Lung (tissue), 12 donors: Measurements from ENCODE around the gene CYBA. TPM values are rescaled to one million over a fixed set of nuclear protein-coding genes. Genes with fewer than 3 reads are reported as not detected.
A peak's percentile ranks its signal among the peaks of the same experiment; 100 is the strongest.
"Not testable (repeated sequence)": the region's sequence is repeated elsewhere in the genome, so short reads cannot be mapped to it uniquely, and the experiment has no call there.

Experiments used
- ATAC-seq: fragments of 200-7000 bp; cut with Tn5 transposase; one replicate; pipeline ENCODE4 v1.9.1; 2020; ENCODE audit warnings: moderate number of reproducible peaks; ENCODE audit not compliant: insufficient read depth, low FRiP score
- DNase-seq, 3 donors: peaks; one replicate each; pipeline ENCODE4 v3.0.0-alpha.2; 2013 to 2017
- H3K27ac ChIP-seq, 2 donors: one replicate each; pipeline ENCODE4 v1.5.1; 2013; ENCODE audit warnings: mild to moderate bottlenecking in 2 of 2, moderate library complexity in 2 of 2, control low read depth in 1 of 2, inconsistent platforms in 1 of 2, low read depth in 1 of 2, low read length in 1 of 2
- H3K27me3 ChIP-seq, 3 donors: one replicate each; pipeline ENCODE4 v1.5.1; 2013; ENCODE audit warnings: low read length in 2 of 3; ENCODE audit not compliant: control insufficient read depth in 3 of 3, insufficient read depth in 3 of 3
- H3K36me3 ChIP-seq, 4 donors: one replicate each; pipeline ENCODE4 v1.5.1; 2013; ENCODE audit warnings: low read length in 4 of 4, mild to moderate bottlenecking in 1 of 4, moderate library complexity in 1 of 4; ENCODE audit not compliant: control insufficient read depth in 4 of 4, insufficient read depth in 4 of 4
- H3K4me1 ChIP-seq, 5 donors: one replicate each; pipeline ENCODE4 v1.5.1; 2013; ENCODE audit warnings: low read length in 5 of 5, mild to moderate bottlenecking in 2 of 5, moderate library complexity in 1 of 5; ENCODE audit not compliant: control insufficient read depth in 5 of 5, insufficient read depth in 5 of 5
- H3K4me3 ChIP-seq: one replicate; pipeline ENCODE4 v1.5.1; 2013; ENCODE audit warnings: mild to moderate bottlenecking, control low read depth, moderate library complexity
- H3K9ac ChIP-seq, 2 donors: one replicate each; pipeline ENCODE4 v1.5.1; 2013; ENCODE audit warnings: low read length in 2 of 2, control low read depth in 1 of 2; ENCODE audit not compliant: insufficient read depth in 1 of 2
- H3K9me3 ChIP-seq, 4 donors: one replicate each; pipeline ENCODE4 v1.5.1; 2013; ENCODE audit warnings: low read length in 3 of 4, mild to moderate bottlenecking in 1 of 4, moderate library complexity in 1 of 4; ENCODE audit not compliant: control insufficient read depth in 4 of 4, insufficient read depth in 3 of 4
- WGBS, 2 donors: extraction: QIAGEN DNeasy Blood & Tissue Kit; methylation state at CpG; one replicate each; pipeline ENCODE4 v1.1.7; 2013; 5-methylcytosine and 5-hydroxymethylcytosine counted together
- polyA plus RNA-seq, 2 donors: library from polyadenylated mRNA; stranded (reverse); fragments of 200-250 nt; gene quantifications; one replicate each; pipeline ENCODE4 v1.2.1, GENCODE V29; 2013
- total RNA-seq, 2 donors: library from RNA; depleted of rRNA in 1 of 2; stranded (reverse); fragments of >200 nt in 1 of 2; gene quantifications; one replicate each; pipeline ENCODE4 v1.2.1, GENCODE V29; 2014 to 2021
- TF ChIP-seq, protein P1 (sequence below): IDR thresholded peaks from 2 replicates; pipeline ENCODE4 v1.5.1; 2012; ENCODE audit warnings: mild to moderate bottlenecking; ENCODE audit errors: control extremely low read depth, extremely low read depth
- donor health status: control.
- donor health status: control.
- donor health status: Bipolar disorder and iron deficiency.
- donor health status: healthy.
- donor health status: DM: yes; HTN: yes; CAD: no.

The CYBA gene
- total and polyA plus RNA-seq, 4 donors = 113 to 879 (median 349) TPM

DNA sequence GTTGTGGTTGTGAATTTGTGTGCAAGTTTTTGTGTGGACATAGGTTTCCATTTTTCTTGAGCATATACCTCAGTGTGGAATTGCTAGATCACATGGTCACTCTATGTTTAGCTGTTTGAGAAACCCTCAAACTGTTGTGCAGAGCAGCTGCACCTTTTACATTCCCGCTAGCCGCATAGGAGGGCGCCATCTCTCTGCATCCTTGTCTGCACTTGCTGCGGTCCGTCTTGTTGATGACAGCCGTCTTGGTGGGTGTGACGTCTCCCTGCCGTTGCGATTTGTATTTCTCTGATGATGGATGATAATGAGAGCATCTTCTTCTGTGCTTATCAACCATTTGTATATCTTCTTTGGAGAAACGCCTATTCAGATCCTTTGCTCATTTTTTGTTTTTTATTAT is 37.6 kb downstream of the CYBA start:
- H3K27me3 ChIP-seq = no peaks in the 10 kb centered on the region
- H3K27ac ChIP-seq = no peak overlapping the region
- TF ChIP-seq, protein P1, sequence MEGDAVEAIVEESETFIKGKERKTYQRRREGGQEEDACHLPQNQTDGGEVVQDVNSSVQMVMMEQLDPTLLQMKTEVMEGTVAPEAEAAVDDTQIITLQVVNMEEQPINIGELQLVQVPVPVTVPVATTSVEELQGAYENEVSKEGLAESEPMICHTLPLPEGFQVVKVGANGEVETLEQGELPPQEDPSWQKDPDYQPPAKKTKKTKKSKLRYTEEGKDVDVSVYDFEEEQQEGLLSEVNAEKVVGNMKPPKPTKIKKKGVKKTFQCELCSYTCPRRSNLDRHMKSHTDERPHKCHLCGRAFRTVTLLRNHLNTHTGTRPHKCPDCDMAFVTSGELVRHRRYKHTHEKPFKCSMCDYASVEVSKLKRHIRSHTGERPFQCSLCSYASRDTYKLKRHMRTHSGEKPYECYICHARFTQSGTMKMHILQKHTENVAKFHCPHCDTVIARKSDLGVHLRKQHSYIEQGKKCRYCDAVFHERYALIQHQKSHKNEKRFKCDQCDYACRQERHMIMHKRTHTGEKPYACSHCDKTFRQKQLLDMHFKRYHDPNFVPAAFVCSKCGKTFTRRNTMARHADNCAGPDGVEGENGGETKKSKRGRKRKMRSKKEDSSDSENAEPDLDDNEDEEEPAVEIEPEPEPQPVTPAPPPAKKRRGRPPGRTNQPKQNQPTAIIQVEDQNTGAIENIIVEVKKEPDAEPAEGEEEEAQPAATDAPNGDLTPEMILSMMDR = no peak
- WGBS, 2 donors = 86 to 91% methylated on average over 10 of the region's 10 CpGs
- DNase-seq = no peak
- H3K4me3 ChIP-seq = no peak overlapping the region
- H3K9me3 ChIP-seq = no peaks in the 10 kb centered on the region
- H3K9ac ChIP-seq = no peak overlapping the region
- ATAC-seq = no peak
- H3K4me1 ChIP-seq = peaks cover 0 to 3% (median 0%) of the 10 kb centered on the region in 5 donors
- peaks cover 3 to 45% (median 9%) of the 10 kb centered on the region in 4 donors for H3K36me3 ChIP-seq

DNA sequence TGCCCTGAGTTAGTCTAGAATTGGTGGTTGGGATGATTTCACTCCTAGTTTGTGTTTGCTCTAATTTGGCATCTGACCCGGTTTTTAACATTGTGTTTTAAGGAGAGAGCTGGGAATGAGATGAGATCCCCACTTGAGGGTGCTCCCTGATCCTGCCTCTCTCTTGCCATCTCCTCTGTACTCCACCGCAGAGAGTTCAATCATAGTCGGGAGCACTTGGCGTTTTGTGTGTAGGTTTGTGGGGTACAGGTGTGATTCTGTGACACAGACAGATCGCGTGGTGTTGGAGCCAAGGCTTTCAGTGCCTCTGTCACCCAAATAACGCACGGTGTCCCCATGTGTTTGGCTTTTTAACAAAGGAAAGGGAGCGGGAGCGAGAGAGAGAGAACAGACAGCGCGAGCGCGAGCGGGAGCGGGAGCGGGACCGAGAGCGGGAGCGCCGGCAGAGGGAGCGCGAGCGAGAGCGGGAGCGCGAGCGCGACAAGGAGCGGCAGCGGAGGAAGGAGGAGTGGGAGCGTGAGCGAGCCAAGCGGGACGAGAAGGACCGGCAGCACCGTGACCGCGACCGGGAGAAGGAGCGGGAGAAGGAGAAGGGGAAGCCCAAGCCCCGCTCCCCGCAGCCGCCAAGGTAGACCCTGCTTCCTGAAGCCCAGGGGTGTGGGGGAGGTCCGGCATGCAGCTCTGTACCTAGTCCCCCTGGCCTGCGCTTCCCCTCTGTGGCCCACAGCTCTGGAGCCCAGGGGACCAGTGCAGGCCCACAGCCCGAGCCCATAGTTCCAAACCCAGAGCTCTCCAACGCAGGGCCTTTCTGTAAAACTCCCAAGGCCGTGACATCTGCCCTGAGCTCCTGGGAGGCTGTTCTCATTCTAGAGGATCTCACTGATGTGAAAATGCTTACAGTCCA is 39.7 kb downstream of the CYBA start:
- H3K27ac ChIP-seq = no peak overlapping the region
- DNase-seq (peak; percentile 61 to 77 (median 62)), ATAC-seq (no peak)
- H3K9ac ChIP-seq = no peak overlapping the region
- TF ChIP-seq, protein P1 = no peak
- H3K27me3 ChIP-seq = no peaks in the 10 kb centered on the region
- H3K4me1 ChIP-seq = no peaks in the 10 kb centered on the region
- H3K9me3 ChIP-seq = no peaks in the 10 kb centered on the region
- WGBS, 2 donors = 90 to 91% methylated on average over 49 of the region's 49 CpGs
- H3K4me3 ChIP-seq = no peak overlapping the region
- peaks cover 3 to 52% (median 13%) of the 10 kb centered on the region in 4 donors for H3K36me3 ChIP-seq

- TF ChIP-seq, protein P1 = no peak
- no peaks in the 10 kb centered on the region for H3K4me1 ChIP-seq
- peaks cover 3 to 56% (median 15%) of the 10 kb centered on the region in 4 donors for H3K36me3 ChIP-seq
- H3K4me3 ChIP-seq = no peak overlapping the region
- no peak for ATAC-seq
- no peaks in the 10 kb centered on the region for H3K27me3 ChIP-seq
- no peak overlapping the region for H3K9ac ChIP-seq
- 91 to 92% methylated on average over 6 of the region's 6 CpGs for WGBS, 2 donors
- no peak overlapping the region for H3K27ac ChIP-seq
- no peaks in the 10 kb centered on the region for H3K9me3 ChIP-seq
- no peak for DNase-seq
These were observed 40.8 kb downstream of the CYBA start for GRCh38 chr16:88610080-88610479.

- H3K27ac ChIP-seq, H3K27me3 ChIP-seq, H3K4me3 ChIP-seq, H3K9me3 ChIP-seq, H3K9ac ChIP-seq, H3K4me1 ChIP-seq, ATAC-seq, DNase-seq: not testable (repeated sequence)
- WGBS, 2 donors = 97% methylated on average over 8 of the region's 8 CpGs
- peaks cover 3 to 59% (median 15%) of the 10 kb centered on the region in 4 donors for H3K36me3 ChIP-seq
These were observed 41.4 kb downstream of the CYBA start for GRCh38 chr16:88609426-88609825.
